Ishikawa (cell line): ENCODE measurements around the gene ASAP3.

Source experiments
- EGR1 ChIP-seq: IDR thresholded peaks from 2 replicates; pipeline ENCODE4 v1.6.1; 2012
- TAF1 ChIP-seq: IDR thresholded peaks from 2 replicates; pipeline ENCODE4 v1.6.1; 2012; ENCODE audit warnings: low read depth, mild to moderate bottlenecking

DNA sequence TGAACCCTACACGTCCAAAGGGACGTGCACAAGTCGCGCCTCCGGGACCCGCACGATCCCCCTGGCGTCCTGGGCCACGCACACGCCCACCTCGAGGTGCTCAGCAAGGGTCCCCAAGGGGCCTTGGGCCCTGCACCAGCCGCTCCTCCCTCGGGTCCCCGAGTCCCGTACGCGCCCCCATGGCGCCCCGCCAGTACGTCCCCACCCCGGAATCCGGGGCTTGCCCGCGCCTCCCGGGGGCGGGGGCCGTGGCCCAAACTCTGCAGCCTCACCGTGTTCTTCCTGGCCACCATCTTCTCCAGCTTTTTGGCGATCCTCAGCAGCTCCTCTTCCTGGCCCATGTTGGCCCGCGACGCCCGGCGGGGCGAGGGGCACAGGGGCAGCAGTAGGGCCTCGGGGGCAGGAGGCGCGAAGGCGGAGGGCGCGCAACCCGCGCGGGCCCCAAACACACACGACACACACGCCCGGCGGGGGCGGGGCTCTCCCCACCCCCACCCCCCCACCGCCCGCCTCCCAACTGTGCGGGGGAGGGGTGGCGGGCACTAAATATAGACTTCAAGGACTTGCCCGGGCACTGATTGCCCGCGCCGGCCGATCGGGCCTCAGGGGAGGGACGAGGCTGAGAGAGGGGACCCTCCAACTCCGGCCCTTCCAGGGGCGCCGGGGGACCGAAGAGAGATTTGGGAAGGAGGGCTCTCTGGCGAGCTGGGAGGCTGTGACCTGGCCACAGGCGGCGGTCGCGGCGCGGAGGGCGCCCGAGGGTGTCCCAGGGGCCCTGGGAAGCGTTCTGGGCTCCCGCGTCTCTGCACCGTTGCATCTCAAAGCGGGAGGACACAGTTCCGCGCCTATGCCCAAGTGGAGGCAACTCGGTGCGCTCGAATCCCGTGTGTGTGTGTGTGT lies 59.4 kb downstream of the ASAP3 start, which contains the start of gene TCEA3:
- no peak for TF ChIP-seq EGR1
- TF ChIP-seq TAF1, result no peak
